ENCODE results near the gene NUDT12.

NUDT12 gene

GRCh38 chr5:103562453-103563157 is at the start of gene NUDT12:
NUDT12 (minus strand) TSS chr5:103562789; CDS start chr5:103560248, 2,541 bp downstream.
- H3K9ac ChIP-seq (ENCODE audit: low read depth, low read length): peak within 1 kb of the TSS; percentile 83
- no peaks in the 10 kb centered on the region for H3K27me3 ChIP-seq (ENCODE audit: control insufficient read depth, insufficient read depth, low read length)
- peaks cover 7% of the 10 kb centered on the region for H3K36me3 ChIP-seq (ENCODE audit: control insufficient read depth, insufficient read depth, low read length)
- H3K9me3 ChIP-seq (ENCODE audit: control insufficient read depth, insufficient read depth, low read length): no peaks in the 10 kb centered on the region
- H3K4me3 ChIP-seq (ENCODE audit: low read depth, low read length): peak within 1 kb of the TSS; percentile 85
- H3K4me1 ChIP-seq (ENCODE audit: control insufficient read depth, insufficient read depth, low read length): peaks cover 16% of the 10 kb centered on the region; the same call in 1 of the 2 replicates
- H3K27ac ChIP-seq (ENCODE audit: low read depth, low read length): peak within 1 kb of the TSS; percentile 80

- Histone ChIP-seq H3K9ac (ENCODE audit: low read depth, low read length) (no peak overlapping the region), H3K27me3 (ENCODE audit: control insufficient read depth, insufficient read depth, low read length) (no peaks in the 10 kb centered on the region), H3K36me3 (ENCODE audit: control insufficient read depth, insufficient read depth, low read length) (no peaks in the 10 kb centered on the region), H3K9me3 (ENCODE audit: control insufficient read depth, insufficient read depth, low read length) (no peaks in the 10 kb centered on the region), H3K4me3 (ENCODE audit: low read depth, low read length) (no peak overlapping the region), H3K4me1 (ENCODE audit: control insufficient read depth, insufficient read depth, low read length) (peaks cover 2% of the 10 kb centered on the region; the same call in 1 of the 2 replicates), H3K27ac (ENCODE audit: low read depth, low read length) (no peak overlapping the region)
Observed at GRCh38 chr5:103607346-103607745, 44.8 kb upstream of the NUDT12 start.

GRCh38 chr5:103605277-103605676 is 42.7 kb upstream of the NUDT12 start:
- no peaks in the 10 kb centered on the region for H3K4me1 ChIP-seq (ENCODE audit: control insufficient read depth, insufficient read depth, low read length)
- H3K9me3 ChIP-seq (ENCODE audit: control insufficient read depth, insufficient read depth, low read length): no peaks in the 10 kb centered on the region
- H3K4me3 ChIP-seq (ENCODE audit: low read depth, low read length): no peak overlapping the region
- no peaks in the 10 kb centered on the region for H3K27me3 ChIP-seq (ENCODE audit: control insufficient read depth, insufficient read depth, low read length)
- no peaks in the 10 kb centered on the region for H3K36me3 ChIP-seq (ENCODE audit: control insufficient read depth, insufficient read depth, low read length)
- H3K27ac ChIP-seq (ENCODE audit: low read depth, low read length): no peak overlapping the region
- no peak overlapping the region for H3K9ac ChIP-seq (ENCODE audit: low read depth, low read length)

DNA sequence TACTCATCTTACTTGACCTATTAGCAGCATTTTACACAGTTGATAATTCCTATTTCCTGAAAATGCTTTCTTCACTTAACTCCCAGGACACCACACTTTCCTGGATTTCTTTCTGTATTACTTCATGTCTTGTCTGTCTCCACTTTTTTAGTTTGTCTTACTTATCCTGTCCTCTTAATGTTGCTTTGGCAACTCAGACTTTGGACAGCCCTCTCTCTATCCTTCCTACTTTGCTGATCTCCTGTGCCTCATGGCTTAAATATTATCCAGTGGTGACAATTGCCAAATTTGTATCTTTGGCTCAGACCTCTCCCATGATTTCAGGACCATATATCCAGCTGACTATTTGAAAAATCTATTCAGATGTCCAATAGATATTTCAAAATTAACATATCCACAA is 39.8 kb upstream of the NUDT12 start:
- Histone ChIP-seq H3K9me3 (ENCODE audit: control insufficient read depth, insufficient read depth, low read length) (no peaks in the 10 kb centered on the region), H3K27me3 (ENCODE audit: control insufficient read depth, insufficient read depth, low read length) (no peaks in the 10 kb centered on the region), H3K4me3 (ENCODE audit: low read depth, low read length) (no peak overlapping the region), H3K36me3 (ENCODE audit: control insufficient read depth, insufficient read depth, low read length) (no peaks in the 10 kb centered on the region), H3K27ac (ENCODE audit: low read depth, low read length) (no peak overlapping the region), H3K9ac (ENCODE audit: low read depth, low read length) (no peak overlapping the region), H3K4me1 (ENCODE audit: control insufficient read depth, insufficient read depth, low read length) (no peaks in the 10 kb centered on the region)

DNA sequence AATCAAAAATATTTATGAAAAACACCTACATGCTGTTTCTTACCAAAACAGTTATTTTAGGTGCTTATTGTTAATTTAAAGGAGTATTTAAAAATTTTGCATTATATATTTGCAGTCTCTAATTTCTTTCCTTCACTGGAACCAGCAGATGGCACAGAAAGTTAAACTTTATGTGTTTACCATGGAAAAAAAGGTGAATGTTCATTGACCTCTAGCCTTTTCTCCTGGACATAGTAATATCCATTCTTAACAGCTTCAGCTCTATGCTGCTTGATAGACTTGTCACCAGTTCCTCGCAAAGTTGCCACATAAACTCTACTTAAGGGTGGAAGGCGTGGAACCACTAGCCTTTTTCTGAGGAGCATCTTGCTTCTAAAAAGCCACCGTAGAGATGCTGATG is 38.7 kb upstream of the NUDT12 start:
- H3K4me3 ChIP-seq (ENCODE audit: low read depth, low read length): no peak overlapping the region
- no peaks in the 10 kb centered on the region for H3K9me3 ChIP-seq (ENCODE audit: control insufficient read depth, insufficient read depth, low read length)
- H3K36me3 ChIP-seq (ENCODE audit: control insufficient read depth, insufficient read depth, low read length): no peaks in the 10 kb centered on the region
- H3K27me3 ChIP-seq (ENCODE audit: control insufficient read depth, insufficient read depth, low read length): no peaks in the 10 kb centered on the region
- H3K27ac ChIP-seq (ENCODE audit: low read depth, low read length): no peak overlapping the region
- H3K9ac ChIP-seq (ENCODE audit: low read depth, low read length): no peak overlapping the region
- no peaks in the 10 kb centered on the region for H3K4me1 ChIP-seq (ENCODE audit: control insufficient read depth, insufficient read depth, low read length)

DNA sequence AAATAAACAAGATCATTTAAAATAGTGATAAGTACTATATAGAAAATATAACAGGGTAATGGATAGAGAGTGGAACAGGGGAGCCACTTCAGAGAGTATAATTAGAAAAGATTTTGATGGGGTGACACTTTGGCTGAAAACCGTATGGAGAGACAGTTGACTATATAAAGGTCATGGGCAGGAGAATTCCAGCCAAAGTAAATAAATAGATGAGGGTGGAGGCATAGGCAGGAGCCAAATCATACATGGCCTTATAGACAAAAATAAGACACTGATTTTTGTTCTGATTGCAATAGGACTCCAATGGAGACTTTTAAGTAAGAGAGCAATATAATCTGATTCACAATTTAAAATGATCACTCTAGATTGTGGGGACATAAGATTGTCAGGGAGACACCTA is 37.5 kb upstream of the NUDT12 start:
- Histone ChIP-seq H3K9ac (ENCODE audit: low read depth, low read length) (no peak overlapping the region), H3K9me3 (ENCODE audit: control insufficient read depth, insufficient read depth, low read length) (no peaks in the 10 kb centered on the region), H3K4me1 (ENCODE audit: control insufficient read depth, insufficient read depth, low read length) (no peaks in the 10 kb centered on the region), H3K36me3 (ENCODE audit: control insufficient read depth, insufficient read depth, low read length) (no peaks in the 10 kb centered on the region), H3K27ac (ENCODE audit: low read depth, low read length) (no peak overlapping the region), H3K4me3 (ENCODE audit: low read depth, low read length) (no peak overlapping the region), H3K27me3 (ENCODE audit: control insufficient read depth, insufficient read depth, low read length) (no peaks in the 10 kb centered on the region)

- Histone ChIP-seq H3K36me3 (ENCODE audit: control insufficient read depth, insufficient read depth, low read length) (no peaks in the 10 kb centered on the region), H3K27ac (ENCODE audit: low read depth, low read length) (no peak overlapping the region), H3K9me3 (ENCODE audit: control insufficient read depth, insufficient read depth, low read length) (no peaks in the 10 kb centered on the region), H3K4me3 (ENCODE audit: low read depth, low read length) (no peak overlapping the region), H3K27me3 (ENCODE audit: control insufficient read depth, insufficient read depth, low read length) (no peaks in the 10 kb centered on the region), H3K9ac (ENCODE audit: low read depth, low read length) (no peak overlapping the region), H3K4me1 (ENCODE audit: control insufficient read depth, insufficient read depth, low read length) (no peaks in the 10 kb centered on the region)
Observed at GRCh38 chr5:103598997-103599566, 36.5 kb upstream of the NUDT12 start.

DNA sequence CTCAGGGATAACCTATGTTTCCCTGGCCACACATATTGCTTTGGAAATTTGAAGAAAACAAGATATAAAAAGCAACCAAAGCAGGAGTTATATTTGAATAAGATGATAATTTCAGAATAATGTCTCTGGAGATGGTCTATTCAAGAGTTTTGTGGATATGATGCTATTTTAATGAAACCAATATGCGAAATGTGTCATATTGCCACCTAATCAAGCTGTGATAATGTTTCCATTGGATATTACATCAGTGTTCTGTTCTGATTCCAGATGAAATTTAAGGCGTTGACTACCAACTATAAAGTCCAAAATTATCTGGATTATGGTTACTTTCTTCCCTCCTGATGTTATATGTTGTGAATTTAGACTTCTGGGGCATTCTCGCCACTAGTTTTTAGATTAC is 27.6 kb upstream of the NUDT12 start:
- Histone ChIP-seq H3K9me3 (ENCODE audit: control insufficient read depth, insufficient read depth, low read length) (no peaks in the 10 kb centered on the region), H3K4me1 (ENCODE audit: control insufficient read depth, insufficient read depth, low read length) (no peaks in the 10 kb centered on the region), H3K27me3 (ENCODE audit: control insufficient read depth, insufficient read depth, low read length) (no peaks in the 10 kb centered on the region), H3K9ac (ENCODE audit: low read depth, low read length) (no peak overlapping the region), H3K36me3 (ENCODE audit: control insufficient read depth, insufficient read depth, low read length) (no peaks in the 10 kb centered on the region), H3K4me3 (ENCODE audit: low read depth, low read length) (no peak overlapping the region), H3K27ac (ENCODE audit: low read depth, low read length) (no peak overlapping the region)

- no peak overlapping the region for H3K4me3 ChIP-seq (ENCODE audit: low read depth, low read length)
- H3K27ac ChIP-seq (ENCODE audit: low read depth, low read length): no peak overlapping the region
- no peaks in the 10 kb centered on the region for H3K27me3 ChIP-seq (ENCODE audit: control insufficient read depth, insufficient read depth, low read length)
- no peaks in the 10 kb centered on the region for H3K9me3 ChIP-seq (ENCODE audit: control insufficient read depth, insufficient read depth, low read length)
- no peaks in the 10 kb centered on the region for H3K36me3 ChIP-seq (ENCODE audit: control insufficient read depth, insufficient read depth, low read length)
- H3K9ac ChIP-seq (ENCODE audit: low read depth, low read length): no peak overlapping the region
- H3K4me1 ChIP-seq (ENCODE audit: control insufficient read depth, insufficient read depth, low read length): no peaks in the 10 kb centered on the region
Observed at GRCh38 chr5:103589776-103590175, 27.2 kb upstream of the NUDT12 start.

DNA sequence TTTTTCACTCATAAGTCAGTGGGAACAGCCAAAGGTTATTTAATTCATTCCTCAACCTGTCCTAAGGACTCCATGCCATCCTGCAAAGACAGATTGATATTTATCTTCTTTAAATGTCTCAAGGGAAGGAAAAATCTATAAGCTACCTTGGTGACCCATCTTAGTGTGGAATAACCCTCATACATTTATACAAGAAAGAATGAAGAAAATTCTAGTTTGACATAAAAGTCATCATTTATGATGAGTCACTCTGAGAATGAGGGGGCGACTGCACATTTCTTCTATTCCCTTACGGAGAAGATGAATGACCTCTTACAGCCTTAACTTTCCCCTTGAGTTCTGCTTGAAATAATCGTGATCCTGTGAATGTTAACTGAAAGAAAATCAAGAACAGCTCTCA is 26.8 kb upstream of the NUDT12 start:
- no peak overlapping the region for H3K9ac ChIP-seq (ENCODE audit: low read depth, low read length)
- H3K9me3 ChIP-seq (ENCODE audit: control insufficient read depth, insufficient read depth, low read length): no peaks in the 10 kb centered on the region
- no peaks in the 10 kb centered on the region for H3K36me3 ChIP-seq (ENCODE audit: control insufficient read depth, insufficient read depth, low read length)
- no peak overlapping the region for H3K4me3 ChIP-seq (ENCODE audit: low read depth, low read length)
- H3K27me3 ChIP-seq (ENCODE audit: control insufficient read depth, insufficient read depth, low read length): no peaks in the 10 kb centered on the region
- no peaks in the 10 kb centered on the region for H3K4me1 ChIP-seq (ENCODE audit: control insufficient read depth, insufficient read depth, low read length)
- no peak overlapping the region for H3K27ac ChIP-seq (ENCODE audit: low read depth, low read length)

- no peak overlapping the region for H3K27ac ChIP-seq (ENCODE audit: low read depth, low read length)
- H3K27me3 ChIP-seq (ENCODE audit: control insufficient read depth, insufficient read depth, low read length): no peaks in the 10 kb centered on the region
- no peaks in the 10 kb centered on the region for H3K4me1 ChIP-seq (ENCODE audit: control insufficient read depth, insufficient read depth, low read length)
- H3K4me3 ChIP-seq (ENCODE audit: low read depth, low read length): no peak overlapping the region
- H3K9me3 ChIP-seq (ENCODE audit: control insufficient read depth, insufficient read depth, low read length): no peaks in the 10 kb centered on the region
- no peak overlapping the region for H3K9ac ChIP-seq (ENCODE audit: low read depth, low read length)
- H3K36me3 ChIP-seq (ENCODE audit: control insufficient read depth, insufficient read depth, low read length): no peaks in the 10 kb centered on the region
Observed at GRCh38 chr5:103587185-103587748, 24.7 kb upstream of the NUDT12 start.
